Breast epithelium (tissue), 3 donors: ENCODE data around the gene CASKIN1.

ENCODE experiments used
- CTCF ChIP-seq, 3 donors: fragments of 450-650 bp; IDR thresholded peaks; one replicate each; pipeline ENCODE4 v1.5.1; 2016 to 2017; ENCODE audit warnings: antibody characterized with exemption in 3 of 3, mild to moderate bottlenecking in 3 of 3, moderate library complexity in 3 of 3
- POLR2AphosphoS5 ChIP-seq, 3 donors: sonication (generic); formaldehyde crosslinking; IDR thresholded peaks; one replicate each; pipeline ENCODE4 v1.6.1; 2017; ENCODE audit warnings: antibody characterized with exemption in 3 of 3

- TF ChIP-seq POLR2AphosphoS5 (IDR thresholded peaks at IDR 0.05) (no peak), CTCF (IDR thresholded peaks at IDR 0.05) (no peak)
Observed at GRCh38 chr16:2244926-2245795, 48.8 kb upstream of the CASKIN1 start.
